Epithelial cell of umbilical artery (primary cell): ENCODE measurements around the gene RNF14. TPM values are rescaled to one million over a fixed set of nuclear protein-coding genes. Genes with fewer than 3 reads are reported as not detected.

ENCODE experiments used
- total RNA-seq: library from RNA; depleted of rRNA; stranded (reverse); fragments of >200 nt; gene quantifications from 2 replicates; pipeline ENCODE4 v1.2.3, GENCODE V29; 2014

RNF14 gene, protein sequence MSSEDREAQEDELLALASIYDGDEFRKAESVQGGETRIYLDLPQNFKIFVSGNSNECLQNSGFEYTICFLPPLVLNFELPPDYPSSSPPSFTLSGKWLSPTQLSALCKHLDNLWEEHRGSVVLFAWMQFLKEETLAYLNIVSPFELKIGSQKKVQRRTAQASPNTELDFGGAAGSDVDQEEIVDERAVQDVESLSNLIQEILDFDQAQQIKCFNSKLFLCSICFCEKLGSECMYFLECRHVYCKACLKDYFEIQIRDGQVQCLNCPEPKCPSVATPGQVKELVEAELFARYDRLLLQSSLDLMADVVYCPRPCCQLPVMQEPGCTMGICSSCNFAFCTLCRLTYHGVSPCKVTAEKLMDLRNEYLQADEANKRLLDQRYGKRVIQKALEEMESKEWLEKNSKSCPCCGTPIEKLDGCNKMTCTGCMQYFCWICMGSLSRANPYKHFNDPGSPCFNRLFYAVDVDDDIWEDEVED
- total RNA-seq = 69.1 and 71.1 TPM in 2 replicates

DNA sequence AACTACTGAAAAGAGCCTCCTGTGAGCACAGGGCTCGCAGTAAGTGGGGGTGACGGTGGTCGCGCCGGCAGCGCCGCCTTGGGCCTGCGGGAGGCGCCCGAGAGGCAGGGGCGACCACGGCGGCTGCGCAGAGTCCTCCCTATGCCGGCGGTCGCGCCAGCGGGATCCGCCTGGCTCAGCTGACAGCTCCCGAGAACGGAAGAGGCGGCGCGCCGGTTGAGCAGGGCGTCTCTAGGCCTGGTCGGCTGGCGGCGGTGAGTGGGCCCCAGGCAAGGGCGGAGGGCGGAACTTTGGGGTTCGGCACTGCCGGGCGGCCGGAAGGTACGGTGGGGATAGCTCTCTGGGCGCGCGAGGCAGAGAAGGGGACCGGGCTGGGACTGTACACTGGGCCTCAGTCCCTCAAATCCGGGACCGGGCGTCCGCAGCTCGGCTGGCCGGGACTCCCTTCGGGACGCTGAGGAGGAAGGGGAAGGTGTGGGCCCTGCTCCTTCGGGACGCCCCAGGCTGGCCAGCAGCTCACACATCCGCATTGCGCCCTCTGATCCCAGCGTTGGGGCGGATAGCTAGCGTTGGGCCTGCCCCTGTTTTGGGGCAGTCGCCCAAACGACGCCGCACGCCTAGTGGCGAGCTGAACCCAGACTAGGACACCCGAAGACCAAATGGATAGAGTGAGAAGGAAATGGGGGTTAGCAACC is at the start of gene RNF14:
RNF14 (plus strand) TSS at position 192 of the 695 bp plus-strand sequence. CDS start 4,484 bp downstream, outside the sequence.

GRCh38 chr5:141923448-141924313 is 45.2 kb upstream of the RNF14 start, which contains the start of gene DELE1:
Gene DELE1 (plus strand): TSS chr5:141923871. CDS start chr5:141923942, 71 bp downstream.

DNA sequence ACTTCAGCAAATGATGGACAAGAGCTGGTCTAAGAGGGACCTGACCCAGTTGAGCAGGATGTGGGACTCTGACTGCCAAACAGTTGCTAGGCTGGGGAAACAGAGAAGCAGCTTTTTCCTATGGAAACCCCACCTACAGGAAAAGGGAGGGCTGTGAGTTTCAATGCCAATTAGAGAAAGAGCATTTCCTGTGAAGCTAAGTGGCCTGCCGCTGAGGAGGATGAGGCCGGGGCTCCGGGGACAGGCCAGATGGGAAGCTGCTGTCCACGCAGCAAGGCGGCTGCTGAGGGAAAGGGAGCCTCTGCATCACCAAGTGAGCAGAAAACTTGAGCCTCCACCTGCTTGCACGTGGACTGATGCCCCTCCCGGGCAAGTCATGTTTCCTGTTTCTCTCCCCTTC is 10.8 kb upstream of the RNF14 start, which contains the start of gene PCDH12:
PCDH12 (minus strand) TSS at position 90 of the 400 bp plus-strand sequence. CDS start 351 bp downstream, outside the sequence.

GRCh38 chr5:142012792-142013388 is 44.0 kb downstream of the RNF14 start, which contains the start of gene GNPDA1:
Gene GNPDA1 (minus strand): TSS chr5:142013027. CDS start chr5:142012035, 992 bp downstream.

Other genes starting within 250 kb of the RNF14 start
- 144 and 266 TPM in 2 replicates for gene PCDH1, start 90.7 kb upstream of the RNF14 start, total RNA-seq
- gene DELE1, start 45.2 kb upstream of the RNF14 start, total RNA-seq = 40.9 and 43.3 TPM in 2 replicates
- 20.5 and 32.1 TPM in 2 replicates for gene PCDH12, start 10.9 kb upstream of the RNF14 start, total RNA-seq
- 46.8 and 77.8 TPM in 2 replicates for gene GNPDA1, start 43.9 kb downstream of the RNF14 start, total RNA-seq
- 30.5 and 87.4 TPM in 2 replicates for gene NDFIP1, start 139.7 kb downstream of the RNF14 start, total RNA-seq